Breast epithelium (tissue), 3 donors: ENCODE results near the gene KCNJ10.

Experiments
- CTCF ChIP-seq, 3 donors: fragments of 450-650 bp; IDR thresholded peaks; one replicate each; pipeline ENCODE4 v1.5.1; 2016 to 2017; ENCODE audit warnings: antibody characterized with exemption in 3 of 3, mild to moderate bottlenecking in 3 of 3, moderate library complexity in 3 of 3
- POLR2A ChIP-seq: fragments of 450-650 bp; IDR thresholded peaks from one replicate; pipeline ENCODE4 v1.6.1; 2016; ENCODE audit warnings: antibody characterized with exemption, mild to moderate bottlenecking, moderate library complexity

GRCh38 chr1:160076295-160076694, 6.3 kb upstream of the KCNJ10 start:
- TF ChIP-seq POLR2A (no peak), CTCF (IDR thresholded peaks at IDR 0.05) (no peak)
